Right atrium auricular region (tissue), 2 donors: ENCODE results near the gene MRPS34. TPM values are rescaled to one million over a fixed set of nuclear protein-coding genes. Genes with fewer than 3 reads are reported as not detected.

ENCODE experiments used
- DNase-seq: peaks from one replicate; pipeline ENCODE4 v3.0.0-alpha.2; 2019; ENCODE audit warnings: low spot score
- H3K27ac ChIP-seq, 2 donors: fragments of 200-600 bp; sonication (generic); 1 replicate in 1 of 2; 2 replicates in 1 of 2; pipeline ENCODE4 v1.5.1; 2016 to 2019
- H3K27me3 ChIP-seq, 2 donors: fragments of 200-600 bp; sonication (generic); one replicate each; pipeline versions ENCODE4 v1.5.1 to v1.6.0; 2017 to 2019
- H3K36me3 ChIP-seq: fragments of 200-600 bp; sonication (generic); one replicate; pipeline ENCODE4 v1.5.1; 2016
- H3K4me1 ChIP-seq, 2 donors: fragments of 200-600 bp; sonication (generic); one replicate each; pipeline versions ENCODE4 v1.5.1 to v1.6.0; 2017 to 2019
- H3K4me3 ChIP-seq, 2 donors: fragments of 200-600 bp; sonication (generic); 1 replicate in 1 of 2; 2 replicates in 1 of 2; pipeline ENCODE4 v1.5.1; 2017 to 2019; ENCODE audit warnings: mild to moderate bottlenecking in 1 of 2, moderate library complexity in 1 of 2
- H3K9me3 ChIP-seq, 2 donors: fragments of 200-600 bp; sonication (generic); one replicate each; pipeline ENCODE4 v1.5.1; 2019
- total RNA-seq, 2 donors: library from RNA; depleted of rRNA; stranded (reverse); fragments of >200 nt; gene quantifications; one replicate each; pipeline ENCODE4 v1.1.0, GENCODE V29; 2016
- TF ChIP-seq, protein P1 (sequence below), 2 donors: fragments of 200-600 bp; sonication (generic); IDR thresholded peaks; one replicate each; pipeline ENCODE4 v1.5.1; 2019; ENCODE audit warnings: antibody characterized with exemption in 2 of 2

The MRPS34 gene
- total RNA-seq, 2 donors from 2014 or later, result 58.8 to 77.9 TPM

DNA sequence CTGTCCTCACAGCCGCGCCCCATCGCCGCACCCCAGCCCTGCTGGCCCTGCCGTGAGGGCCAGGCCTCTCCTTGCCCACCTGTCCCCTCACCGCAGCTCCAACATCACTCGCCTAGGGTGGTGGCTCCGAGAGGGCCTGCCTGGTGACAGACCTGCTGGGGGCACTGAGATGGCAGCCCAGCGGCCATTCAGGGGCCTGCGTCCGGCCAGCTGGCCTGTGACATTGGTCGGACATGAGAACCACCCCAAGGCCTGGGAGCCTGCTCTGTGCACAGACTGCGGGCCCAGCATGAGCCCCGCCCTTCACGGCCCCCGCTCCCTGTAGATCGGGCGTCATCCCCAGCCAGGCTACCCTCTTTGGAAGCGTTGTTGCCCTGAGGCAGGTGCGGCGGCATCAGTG, 13.4 kb downstream of the MRPS34 start:
- H3K4me1 ChIP-seq, result no peaks in the 10 kb centered on the region
- H3K27me3 ChIP-seq, result no peaks in the 10 kb centered on the region
- H3K27ac ChIP-seq, result no peak overlapping the region
- peaks cover 61% of the 10 kb centered on the region for H3K36me3 ChIP-seq
- no peaks in the 10 kb centered on the region for H3K9me3 ChIP-seq
- TF ChIP-seq, protein P1, sequence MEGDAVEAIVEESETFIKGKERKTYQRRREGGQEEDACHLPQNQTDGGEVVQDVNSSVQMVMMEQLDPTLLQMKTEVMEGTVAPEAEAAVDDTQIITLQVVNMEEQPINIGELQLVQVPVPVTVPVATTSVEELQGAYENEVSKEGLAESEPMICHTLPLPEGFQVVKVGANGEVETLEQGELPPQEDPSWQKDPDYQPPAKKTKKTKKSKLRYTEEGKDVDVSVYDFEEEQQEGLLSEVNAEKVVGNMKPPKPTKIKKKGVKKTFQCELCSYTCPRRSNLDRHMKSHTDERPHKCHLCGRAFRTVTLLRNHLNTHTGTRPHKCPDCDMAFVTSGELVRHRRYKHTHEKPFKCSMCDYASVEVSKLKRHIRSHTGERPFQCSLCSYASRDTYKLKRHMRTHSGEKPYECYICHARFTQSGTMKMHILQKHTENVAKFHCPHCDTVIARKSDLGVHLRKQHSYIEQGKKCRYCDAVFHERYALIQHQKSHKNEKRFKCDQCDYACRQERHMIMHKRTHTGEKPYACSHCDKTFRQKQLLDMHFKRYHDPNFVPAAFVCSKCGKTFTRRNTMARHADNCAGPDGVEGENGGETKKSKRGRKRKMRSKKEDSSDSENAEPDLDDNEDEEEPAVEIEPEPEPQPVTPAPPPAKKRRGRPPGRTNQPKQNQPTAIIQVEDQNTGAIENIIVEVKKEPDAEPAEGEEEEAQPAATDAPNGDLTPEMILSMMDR (IDR thresholded peaks at IDR 0.05), result no peak
- H3K4me3 ChIP-seq, result no peak overlapping the region
- no peak for DNase-seq

DNA sequence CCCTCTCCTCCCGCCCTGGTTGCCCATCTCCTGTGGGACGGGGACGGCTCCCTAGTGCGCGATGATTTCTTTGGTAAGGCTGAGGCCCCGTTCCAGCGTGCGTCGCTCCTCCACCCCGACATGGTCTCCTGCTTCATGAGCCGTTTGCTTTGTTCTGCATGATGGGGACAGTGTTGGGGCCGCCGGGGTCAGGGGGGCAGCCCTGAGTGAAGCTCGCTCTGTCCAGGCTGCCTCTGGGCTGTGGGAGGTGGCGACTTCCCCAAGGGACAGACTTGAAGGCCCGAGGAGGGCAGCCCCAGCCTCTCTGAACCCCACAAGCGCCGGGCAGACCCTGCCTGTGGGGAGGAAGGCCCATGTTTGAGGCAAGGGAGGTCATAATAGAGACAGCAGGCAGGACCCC, 14.0 kb downstream of the MRPS34 start:
- H3K4me3 ChIP-seq, result no peak overlapping the region
- H3K27ac ChIP-seq, result no peak overlapping the region
- TF ChIP-seq, protein P1 (IDR thresholded peaks at IDR 0.05), result no peak
- H3K4me1 ChIP-seq, result no peaks in the 10 kb centered on the region
- peaks cover 55% of the 10 kb centered on the region for H3K36me3 ChIP-seq
- H3K9me3 ChIP-seq, result no peaks in the 10 kb centered on the region
- DNase-seq, result no peak
- no peaks in the 10 kb centered on the region for H3K27me3 ChIP-seq

DNA sequence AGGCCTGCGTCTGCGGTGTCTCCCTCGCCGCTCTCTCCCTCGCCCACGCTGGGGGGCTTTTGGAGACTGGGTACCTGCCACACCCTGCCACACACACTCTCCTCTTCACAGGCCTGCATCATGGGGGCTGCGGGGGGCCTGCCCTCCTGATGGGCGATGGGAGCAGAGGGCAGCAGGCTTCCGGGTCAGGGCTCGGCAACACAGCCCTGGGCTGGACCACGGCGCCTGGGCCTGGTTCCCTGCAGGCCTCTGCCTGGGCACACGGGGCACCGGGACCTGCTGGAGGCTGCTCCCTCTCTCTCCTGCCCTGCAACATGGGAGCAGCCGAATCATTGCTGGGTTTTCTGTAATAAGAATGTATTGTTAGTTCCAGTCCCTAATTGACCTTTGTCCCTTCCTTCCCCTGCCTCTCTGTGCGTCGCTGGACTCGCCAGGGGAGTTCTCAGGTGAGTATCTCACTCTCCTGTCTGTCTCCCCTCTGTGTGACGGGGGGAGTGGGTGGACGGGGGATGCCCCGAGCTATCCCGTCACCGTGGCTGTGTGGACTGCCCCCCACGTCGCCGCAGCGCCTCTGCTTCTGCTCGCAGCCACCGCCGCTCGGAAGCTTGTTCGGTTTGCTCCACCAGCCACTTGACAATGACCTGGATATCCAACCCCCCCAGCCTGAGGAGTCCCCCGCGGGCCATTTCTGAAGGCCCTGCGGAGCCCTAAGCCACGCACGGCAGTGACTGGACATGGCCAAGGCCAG, 15.0 kb downstream of the MRPS34 start:
- Histone ChIP-seq H3K27ac (no peak overlapping the region), H3K4me3 (no peak overlapping the region), H3K9me3 (no peaks in the 10 kb centered on the region), H3K27me3 (no peaks in the 10 kb centered on the region), H3K36me3 (peaks cover 55% of the 10 kb centered on the region), H3K4me1 (no peaks in the 10 kb centered on the region)
- TF ChIP-seq, protein P1 (IDR thresholded peaks at IDR 0.05), result no peak
- no peak for DNase-seq

DNA sequence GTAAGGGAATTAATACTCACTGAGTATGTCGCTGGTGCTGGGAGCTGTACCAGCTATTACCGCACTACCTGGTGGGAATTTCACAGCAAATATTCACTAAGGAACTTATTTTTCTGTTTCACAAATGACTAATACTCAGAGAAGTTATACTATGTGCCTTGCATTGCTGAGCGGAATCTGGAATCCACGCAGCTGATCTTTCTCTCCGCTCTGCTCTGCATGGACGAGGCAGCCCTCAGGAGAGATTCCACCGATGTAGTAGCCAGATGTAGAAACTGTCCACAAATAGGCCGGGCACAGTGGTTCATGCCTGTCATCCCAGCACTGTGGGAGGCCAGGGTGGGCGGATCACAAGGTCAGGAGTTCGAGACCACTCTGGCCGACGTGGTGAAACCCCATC, 18.7 kb downstream of the MRPS34 start:
- TF ChIP-seq, protein P1 (IDR thresholded peaks at IDR 0.05), result no peak
- H3K27me3 ChIP-seq, result no peaks in the 10 kb centered on the region
- peaks cover 55% of the 10 kb centered on the region for H3K36me3 ChIP-seq
- H3K4me1 ChIP-seq, result no peaks in the 10 kb centered on the region
- no peak overlapping the region for H3K27ac ChIP-seq
- DNase-seq, result no peak
- H3K4me3 ChIP-seq, result no peak overlapping the region
- no peaks in the 10 kb centered on the region for H3K9me3 ChIP-seq

DNA sequence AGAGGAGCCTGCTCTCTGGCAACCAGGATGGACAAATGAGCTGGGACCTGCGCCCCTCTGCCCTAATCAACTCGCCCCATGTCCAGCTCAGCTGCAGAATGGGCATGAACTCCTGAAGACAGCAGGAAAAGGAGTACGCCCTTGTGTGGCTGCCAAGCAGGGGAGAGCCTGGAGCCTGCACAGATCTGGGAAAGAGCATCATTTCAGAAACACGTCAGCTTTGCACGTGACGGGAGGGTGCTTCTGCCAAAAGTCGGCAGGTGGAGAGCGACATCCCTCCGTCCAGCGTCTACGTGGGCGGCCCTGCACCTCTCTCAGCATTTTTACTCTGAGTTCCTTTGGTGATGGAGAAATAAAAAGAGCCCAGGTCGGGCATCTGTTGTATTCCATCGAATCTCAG, 20.1 kb downstream of the MRPS34 start:
- H3K4me3 ChIP-seq, result no peak overlapping the region
- H3K27ac ChIP-seq, result no peak overlapping the region
- H3K4me1 ChIP-seq, result no peaks in the 10 kb centered on the region
- H3K9me3 ChIP-seq, result no peaks in the 10 kb centered on the region
- no peak for DNase-seq
- no peaks in the 10 kb centered on the region for H3K27me3 ChIP-seq
- H3K36me3 ChIP-seq, result peaks cover 61% of the 10 kb centered on the region
- TF ChIP-seq, protein P1 (IDR thresholded peaks at IDR 0.05), result no peak

DNA sequence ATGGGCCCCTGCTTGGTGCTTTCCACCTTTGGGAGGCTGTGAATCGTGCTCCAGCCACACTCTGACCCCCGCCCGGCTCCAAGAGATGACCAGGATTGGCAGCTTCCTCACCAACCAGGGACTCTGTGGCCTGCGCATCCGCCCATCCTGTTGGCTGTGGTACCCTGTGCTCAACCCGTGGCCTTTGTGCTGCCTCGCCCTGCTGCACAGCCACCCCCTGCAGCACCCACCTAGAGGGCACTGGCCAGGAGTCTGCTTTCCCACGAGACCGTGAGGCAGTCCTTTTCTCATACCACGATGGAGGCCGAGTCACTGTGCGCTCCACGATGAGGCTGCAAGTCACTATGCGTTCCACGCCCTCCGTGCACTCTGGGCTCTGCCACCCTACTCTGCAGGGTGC, 21.0 kb downstream of the MRPS34 start:
- Histone ChIP-seq H3K36me3 (peaks cover 57% of the 10 kb centered on the region), H3K4me1 (no peaks in the 10 kb centered on the region)

More for the DNA sequence above, 21.0 kb downstream of the MRPS34 start:
- H3K4me3 ChIP-seq, result no peak overlapping the region
- DNase-seq, result no peak
- TF ChIP-seq, protein P1 (IDR thresholded peaks at IDR 0.05), result no peak
- H3K27me3 ChIP-seq, result no peaks in the 10 kb centered on the region
- no peak overlapping the region for H3K27ac ChIP-seq
- no peaks in the 10 kb centered on the region for H3K9me3 ChIP-seq
